Measurements from ENCODE around the gene STX5.
"Not testable (repeated sequence)": the region's sequence is repeated elsewhere in the genome, so short reads cannot be mapped to it uniquely, and the experiment has no call there.

STX5 gene

GRCh38 chr11:62854013-62854824 lies 22.4 kb upstream of the STX5 start:
- DNase-seq (ENCODE audit: low read depth) = no peak

GRCh38 chr11:62853279-62853965 lies 21.6 kb upstream of the STX5 start:
- no peak for DNase-seq (ENCODE audit: low read depth)

- no peak for DNase-seq (ENCODE audit: low read depth)
Observed at GRCh38 chr11:62852523-62853188, 20.8 kb upstream of the STX5 start.

- no peak for DNase-seq (ENCODE audit: low read depth)
Observed at GRCh38 chr11:62851807-62852522, 20.1 kb upstream of the STX5 start.

- DNase-seq (ENCODE audit: low read depth) = no peak
Observed at GRCh38 chr11:62850911-62851806, 19.3 kb upstream of the STX5 start.

- no peak for DNase-seq (ENCODE audit: low read depth)
Observed at GRCh38 chr11:62847767-62848314, 16.0 kb upstream of the STX5 start.

GRCh38 chr11:62846177-62846576 lies 14.3 kb upstream of the STX5 start:
- DNase-seq (ENCODE audit: low read depth) = no peak

- DNase-seq (ENCODE audit: low read depth) = no peak
Observed at GRCh38 chr11:62844154-62844553, 12.3 kb upstream of the STX5 start.

- DNase-seq (ENCODE audit: low read depth) = no peak
Observed at GRCh38 chr11:62843466-62843865, 11.6 kb upstream of the STX5 start.

GRCh38 chr11:62842891-62843290 lies 11.0 kb upstream of the STX5 start:
- not testable (repeated sequence) for DNase-seq (ENCODE audit: low read depth)

GRCh38 chr11:62842171-62842741 lies 10.4 kb upstream of the STX5 start:
- DNase-seq (ENCODE audit: low read depth) = no peak

- DNase-seq (ENCODE audit: low read depth) = peak; percentile 55
Observed at GRCh38 chr11:62841361-62842170, 9.7 kb upstream of the STX5 start.

- peak; percentile 75 for DNase-seq (ENCODE audit: low read depth)
Observed at GRCh38 chr11:62840721-62841360, 9.0 kb upstream of the STX5 start.

- DNase-seq (ENCODE audit: low read depth) = peak; percentile 87
Observed at GRCh38 chr11:62839050-62839945, 7.4 kb upstream of the STX5 start, which contains the start of gene WDR74. TSS of gene WDR74 (minus strand) at chr11:62839590. CDS start at chr11:62839570, 20 bp downstream.

- DNase-seq (ENCODE audit: low read depth) = no peak
Observed at GRCh38 chr11:62835336-62835735, 3.5 kb upstream of the STX5 start.

- DNase-seq (ENCODE audit: low read depth) = no peak
Observed at GRCh38 chr11:62832336-62833234, 734 bp upstream of the STX5 start, which contains the start of gene TEX54. TSS of gene TEX54 (minus strand) at chr11:62832841.

Data from stimulated activated CD8-positive, alpha-beta memory T cell treated with anti-CD3 and anti-CD28 coated beads, Interleukin-4, amount 100 ng/mL, for 24 hours (primary cell).